H1 (cell line): ENCODE data around the gene BRD1. TPM values are rescaled to one million over a fixed set of nuclear protein-coding genes. Genes with fewer than 3 reads are reported as not detected.

Source experiments
- ATF2 ChIP-seq: IDR thresholded peaks from 2 replicates; pipeline ENCODE4 v1.6.1; 2012; ENCODE audit warnings: low read length, inconsistent platforms
- BRCA1 ChIP-seq: IDR thresholded peaks from 2 replicates; pipeline ENCODE4 v1.6.1; 2012; ENCODE audit warnings: low read depth, low read length, improper control_type of control experiment
- CHD7 ChIP-seq: fragments of 300-600 bp; sonication (generic); IDR thresholded peaks from 2 replicates; pipeline ENCODE4 v1.7.1; 2012; ENCODE audit warnings: low read length, moderate library complexity, mild to moderate bottlenecking, inconsistent platforms; ENCODE audit not compliant: insufficient replicate concordance
- KDM4A ChIP-seq: IDR thresholded peaks from one replicate; pipeline ENCODE4 v1.7.1; 2012; ENCODE audit warnings: low read depth, mild to moderate bottlenecking, moderate library complexity, low read length, inconsistent platforms; ENCODE audit not compliant: severe bottlenecking
- RFX5 ChIP-seq: IDR thresholded peaks from 2 replicates; pipeline ENCODE4 v1.6.1; 2011; ENCODE audit warnings: low read depth, low read length, improper control_type of control experiment, borderline replicate concordance
- RXRA ChIP-seq: IDR thresholded peaks from 2 replicates; pipeline ENCODE4 v1.6.1; 2011; ENCODE audit warnings: low read depth, mild to moderate bottlenecking, low read length, moderate library complexity; ENCODE audit not compliant: insufficient read depth
- SP2 ChIP-seq: IDR thresholded peaks from 2 replicates; pipeline ENCODE4 v1.6.1; 2012; ENCODE audit warnings: mild to moderate bottlenecking, low read length, inconsistent platforms
- polyA plus RNA-seq, 7 experiments: library from polyadenylated mRNA; depleted of rRNA in 3 of 7; stranded (reverse) in 5 of 7; unstranded in 2 of 7; fragments of >200 nt in 5 of 7; fragments of 200-250 nt in 2 of 7; gene quantifications; 1 replicate in 5 of 7; 2 replicates in 1 of 7; 4 replicates in 1 of 7; pipeline versions ENCODE4 v1.2.1 to v1.2.3, GENCODE V29; 2011 to 2013; ENCODE audit warnings: missing spikeins in 2 of 7, mixed read lengths in 2 of 7
- total RNA-seq: library from RNA; stranded (reverse); fragmentation: NEBNext Ultra II Directional; extraction: Animal tissue kit (Norgen Biotek cat#: 25700); gene quantifications from 2 replicates; pipeline ENCODE4 v1.2.1, GENCODE V29; 2021

BRD1 gene
- total and polyA plus RNA-seq, 2 of the 8 experiments (the other 6 are each of a cell fraction or from before 2014, with no cell fraction given), result 6.8 to 34.0 TPM

- TF ChIP-seq CHD7, result no peak
- TF ChIP-seq RXRA, result no peak
- TF ChIP-seq ATF2, result no peak
- no peak for TF ChIP-seq SP2
- no peak for TF ChIP-seq BRCA1
- no peak for TF ChIP-seq KDM4A
- no peak for TF ChIP-seq RFX5
Measured at GRCh38 chr22:49807129-49807528, 20.5 kb downstream of the BRD1 start (continued).
